Thyroid gland (tissue), 4 donors: Measurements from ENCODE around the gene ZNF518A. TPM values are rescaled to one million over a fixed set of nuclear protein-coding genes. Genes with fewer than 3 reads are reported as not detected.
"Not testable (repeated sequence)": the region's sequence is repeated elsewhere in the genome, so short reads cannot be mapped to it uniquely, and the experiment has no call there.

Experiments used
- DNase-seq, 2 donors: peaks; one replicate each; pipeline ENCODE4 v3.0.0-alpha.2; 2019
- H3K27ac ChIP-seq, 3 donors: fragments of 200-600 bp; sonication (generic); 1 replicate in 2 of 3; 2 replicates in 1 of 3; pipeline ENCODE4 v1.5.1; 2016 to 2019; ENCODE audit warnings: mild to moderate bottlenecking in 1 of 3, moderate library complexity in 1 of 3
- H3K27me3 ChIP-seq: fragments of 200-600 bp; sonication (generic); one replicate; pipeline ENCODE4 v1.5.1; 2019
- H3K36me3 ChIP-seq, 2 donors: fragments of 200-600 bp; sonication (generic); one replicate each; pipeline ENCODE4 v1.5.1; 2016 to 2019
- H3K4me1 ChIP-seq, 2 donors: fragments of 200-600 bp; sonication (generic); one replicate each; pipeline ENCODE4 v1.5.1; 2017 to 2019
- H3K4me3 ChIP-seq, 3 donors: fragments of 200-600 bp; sonication (generic); replicated peaks in 1 of 3; 1 replicate in 2 of 3; 2 replicates in 1 of 3; pipeline ENCODE4 v1.5.1; 2016; ENCODE audit warnings: mild to moderate bottlenecking in 1 of 3
- H3K9me3 ChIP-seq: fragments of 200-600 bp; sonication (generic); one replicate; pipeline ENCODE4 v1.5.1; 2017
- CTCF ChIP-seq, 6 experiments: fragments of 200-600 bp in 3 of 6; fragments of 450-650 bp in 3 of 6; sonication (generic) in 3 of 6; IDR thresholded peaks; one replicate each; pipeline ENCODE4 v1.5.1; 2016 to 2019; ENCODE audit warnings: antibody characterized with exemption in 6 of 6, mild to moderate bottlenecking in 2 of 6, inconsistent platforms in 1 of 6, moderate library complexity in 1 of 6
- POLR2A ChIP-seq, 2 donors: fragments of 450-650 bp; IDR thresholded peaks; one replicate each; pipeline ENCODE4 v1.6.1; 2017; ENCODE audit warnings: antibody characterized with exemption in 2 of 2, mild to moderate bottlenecking in 2 of 2, moderate library complexity in 1 of 2
- WGBS, 2 donors: methylation state at CpG; one replicate each; pipeline ENCODE4 v1.1.5; 2017; 5-methylcytosine and 5-hydroxymethylcytosine counted together
- intact Hi-C: fragments of 100-400 bp; cut with DNase I; formaldehyde crosslinking; loops from one replicate; pipeline ENCODE4 v1.15.1; 2023
- total RNA-seq, 4 donors: library from RNA; depleted of rRNA; stranded (reverse); fragments of >200 nt; gene quantifications; one replicate each; pipeline ENCODE4 v1.2.3, GENCODE V29; 2016

Gene ZNF518A
- total RNA-seq, 4 donors from 2014 or later: 31.1 to 43.5 (median 35.5) TPM

GRCh38 chr10:96176985-96177384, 46.9 kb downstream of the ZNF518A start:
- Histone ChIP-seq H3K4me3 (no peak overlapping the region), H3K27ac (no peak overlapping the region), H3K9me3 (no peaks in the 10 kb centered on the region), H3K36me3 (no peaks in the 10 kb centered on the region), H3K4me1 (no peaks in the 10 kb centered on the region), H3K27me3 (no peaks in the 10 kb centered on the region)
- no peak for DNase-seq
- intact Hi-C loops: no loop called here
- TF ChIP-seq POLR2A (IDR thresholded peaks at IDR 0.05) (no peak), CTCF (IDR thresholded peaks at IDR 0.05) (no peak)
- WGBS, 2 donors: 91 to 99% methylated on average over 1 of the region's 1 CpG

- DNase-seq: no peak
- H3K9me3 ChIP-seq: no peaks in the 10 kb centered on the region
- intact Hi-C loops: no loop called here
- no peaks in the 10 kb centered on the region for H3K4me1 ChIP-seq
- H3K4me3 ChIP-seq: no peak overlapping the region
- TF ChIP-seq CTCF (IDR thresholded peaks at IDR 0.05): no peak
- no peaks in the 10 kb centered on the region for H3K27me3 ChIP-seq
- WGBS, 2 donors: 85 to 87% methylated on average over 2 of the region's 2 CpGs
- no peak overlapping the region for H3K27ac ChIP-seq
- H3K36me3 ChIP-seq: no peaks in the 10 kb centered on the region
Observed at GRCh38 chr10:96188421-96188820, 58.3 kb downstream of the ZNF518A start.

GRCh38 chr10:96188916-96189315, 58.8 kb downstream of the ZNF518A start:
- Histone ChIP-seq H3K36me3 (no peaks in the 10 kb centered on the region), H3K27me3 (no peaks in the 10 kb centered on the region), H3K4me1 (no peaks in the 10 kb centered on the region), H3K9me3 (no peaks in the 10 kb centered on the region), H3K27ac (no peak overlapping the region), H3K4me3 (no peak overlapping the region)
- 80 to 97% methylated on average over 1 of the region's 1 CpG for WGBS, 2 donors
- intact Hi-C loops: no loop called here
- no peak for DNase-seq
- TF ChIP-seq POLR2A (IDR thresholded peaks at IDR 0.05): no peak
- no peak for TF ChIP-seq CTCF (IDR thresholded peaks at IDR 0.05)

GRCh38 chr10:96189505-96189904, 59.4 kb downstream of the ZNF518A start:
- DNase-seq, H3K27me3 ChIP-seq, H3K9me3 ChIP-seq, H3K36me3 ChIP-seq, H3K4me1 ChIP-seq, H3K4me3 ChIP-seq, intact Hi-C loops, H3K27ac ChIP-seq: not testable (repeated sequence)
- 91 to 94% methylated on average over 1 of the region's 1 CpG for WGBS, 2 donors

GRCh38 chr10:96201525-96201924, 71.4 kb downstream of the ZNF518A start:
- 83 to 94% methylated on average over 1 of the region's 1 CpG for WGBS, 2 donors
- no peaks in the 10 kb centered on the region for H3K9me3 ChIP-seq
- TF ChIP-seq CTCF (IDR thresholded peaks at IDR 0.05): no peak
- no peak for TF ChIP-seq POLR2A (IDR thresholded peaks at IDR 0.05)
- no peaks in the 10 kb centered on the region for H3K4me1 ChIP-seq
- H3K27ac ChIP-seq: no peak overlapping the region
- intact Hi-C loops: no loop called here
- H3K4me3 ChIP-seq: no peak overlapping the region
- H3K27me3 ChIP-seq: no peaks in the 10 kb centered on the region
- no peak for DNase-seq
- peaks cover 0 to 4% of the 10 kb centered on the region in 2 donors for H3K36me3 ChIP-seq

- H3K36me3 ChIP-seq: peaks cover 0 to 4% of the 10 kb centered on the region in 2 donors
- TF ChIP-seq CTCF (IDR thresholded peaks at IDR 0.05): no peak
- no peak for TF ChIP-seq POLR2A (IDR thresholded peaks at IDR 0.05)
- no peak overlapping the region for H3K27ac ChIP-seq
- H3K4me3 ChIP-seq: no peak overlapping the region
- no peaks in the 10 kb centered on the region for H3K27me3 ChIP-seq
- H3K4me1 ChIP-seq: no peaks in the 10 kb centered on the region
- DNase-seq: no peak
- no peaks in the 10 kb centered on the region for H3K9me3 ChIP-seq
- WGBS, 2 donors: 89 to 96% methylated on average over 1 of the region's 1 CpG
- intact Hi-C loops: no loop called here
Observed at GRCh38 chr10:96205580-96205979, 75.5 kb downstream of the ZNF518A start.
